K562 (cell line): ENCODE measurements around the gene REEP3. TPM values are rescaled to one million over a fixed set of nuclear protein-coding genes. Genes with fewer than 3 reads are reported as not detected.

Experiments
- ATAC-seq: fragments of 200-7000 bp; cut with Tn5 transposase; 3 replicates; pipeline ENCODE4 v1.9.1; 2020; ENCODE audit warnings: moderate library complexity
- BruUV-seq: library from RNA; stranded (reverse); fragments of 400-500 nt; replicated peaks from 2 replicates; lab custom pipeline; 2021; lab: Mats Ljungman, UMichigan
- CTCF ChIA-PET: fragments of 300-600 bp; formaldehyde crosslinking; extraction: SDS; loops from one replicate; lab custom pipeline; 2021; ENCODE audit warnings: low intra/inter-chr PET ratio; lab: Yijun Ruan, JAX
- POLR2A ChIA-PET: fragments of 300-600, 350-650 bp; sonication (Branson Sonifier 250); formaldehyde crosslinking; extraction: SDS; loops from one replicate; lab custom pipeline; 2021; ENCODE audit warnings: antibody characterized with exemption, inconsistent platforms; lab: Yijun Ruan, JAX
- DNase-seq, 4 experiments: peaks; one replicate each; pipeline versions ENCODE4 v3.0.0 to v3.0.0-alpha.2; 2011 to 2018; ENCODE audit warnings: low spot score in 3 of 4, mixed read lengths in 3 of 4; ENCODE audit errors: extremely low read depth in 1 of 4
- FAIRE-seq: peaks from 2 replicates; lab custom pipeline; 2011; peaks lifted over from hg19 to GRCh38; lab: Jason Lieb, UNC
- H2AFZ ChIP-seq: 2 replicates; pipeline ENCODE4 v1.6.0; 2011; ENCODE audit warnings: low read depth, low read length, control low read depth, inconsistent platforms
- H3K27ac ChIP-seq: fragments of 200-600 bp; 3 replicates; pipeline ENCODE4 v1.8.0; 2011; ENCODE audit warnings: low read depth, mild to moderate bottlenecking, control low read depth, inconsistent platforms, low read length, moderate library complexity, mixed read lengths; ENCODE audit errors: extremely low read depth
- H3K27me3 ChIP-seq, 2 experiments: fragments of 300-600 bp in 1 of 2; 2 replicates in 1 of 2; 3 replicates in 1 of 2; pipeline versions ENCODE4 v1.6.0 to v1.8.0; 2011; ENCODE audit warnings: inconsistent platforms in 2 of 2, low read length in 2 of 2, mild to moderate bottlenecking in 1 of 2, mixed read lengths in 1 of 2, moderate library complexity in 1 of 2; ENCODE audit not compliant: control insufficient read depth in 2 of 2, insufficient read depth in 2 of 2
- H3K36me3 ChIP-seq: fragments of 300-600 bp; 3 replicates; pipeline ENCODE4 v1.8.0; 2011; ENCODE audit warnings: mild to moderate bottlenecking, low read length, inconsistent platforms; ENCODE audit not compliant: control insufficient read depth, insufficient read depth
- H3K4me1 ChIP-seq, 2 experiments: fragments of 200-600 bp in 1 of 2; replicated peaks in 1 of 2; 2 replicates in 1 of 2; 3 replicates in 1 of 2; pipeline versions ENCODE4 v1.5.1 to v1.8.0; 2011; ENCODE audit warnings: inconsistent platforms in 2 of 2, low read length in 2 of 2, mild to moderate bottlenecking in 1 of 2, mixed read lengths in 1 of 2, moderate library complexity in 1 of 2; ENCODE audit not compliant: control insufficient read depth in 2 of 2, insufficient read depth in 2 of 2
- H3K4me2 ChIP-seq: 2 replicates; pipeline ENCODE4 v1.6.1; 2011; ENCODE audit warnings: low read length, control low read depth, inconsistent platforms, mixed read lengths; ENCODE audit not compliant: insufficient read depth
- H3K4me3 ChIP-seq: fragments of 200-600 bp; sonication (generic), shearing (Covaris generic); 2 replicates; pipeline ENCODE4 v1.5.1; 2016; ENCODE audit warnings: control low read depth, inconsistent platforms
- H3K79me2 ChIP-seq: fragments of 200-600 bp; 3 replicates; pipeline ENCODE4 v1.8.0; 2011; ENCODE audit warnings: low read length, inconsistent platforms; ENCODE audit not compliant: control insufficient read depth, insufficient read depth
- H3K9ac ChIP-seq, 2 experiments: 2 replicates each; pipeline versions ENCODE4 v1.6.0 to v1.6.1; 2011; ENCODE audit warnings: low read depth in 2 of 2, low read length in 2 of 2, control low read depth in 1 of 2, inconsistent platforms in 1 of 2, mild to moderate bottlenecking in 1 of 2, mixed read lengths in 1 of 2; ENCODE audit not compliant: insufficient read depth in 1 of 2
- H3K9me1 ChIP-seq: one replicate; pipeline ENCODE4 v1.6.0; 2011; ENCODE audit warnings: inconsistent platforms, mild to moderate bottlenecking, low read length, moderate library complexity; ENCODE audit not compliant: control insufficient read depth, insufficient read depth
- H3K9me3 ChIP-seq: replicated peaks from 2 replicates; pipeline ENCODE4 v1.5.1; 2011; ENCODE audit warnings: low read depth, low read length, inconsistent platforms; ENCODE audit not compliant: control insufficient read depth, insufficient read depth
- H4K20me1 ChIP-seq: replicated peaks from 2 replicates; pipeline ENCODE4 v1.6.1; 2011; ENCODE audit warnings: low read length, inconsistent platforms, mixed read lengths; ENCODE audit not compliant: control insufficient read depth, insufficient read depth
- ASH1L ChIP-seq: fragments of 450-650 bp; IDR thresholded peaks from 2 replicates; pipeline ENCODE4 v1.6.1; 2018; ENCODE audit warnings: borderline replicate concordance, mild to moderate bottlenecking, low read depth; ENCODE audit not compliant: partially characterized antibody
- CHD1 ChIP-seq: fragments of 200-600 bp; sonication (generic); IDR thresholded peaks from one replicate; pipeline ENCODE4 v1.6.1; 2012; ENCODE audit warnings: mild to moderate bottlenecking, moderate library complexity, low read length, inconsistent platforms
- EGR1 ChIP-seq: fragments of 450-650 bp; conservative IDR thresholded peaks from 2 replicates; pipeline ENCODE4 v1.6.1; 2017; ENCODE audit warnings: mild to moderate bottlenecking
- GTF2F1 ChIP-seq: IDR thresholded peaks from 2 replicates; pipeline ENCODE4 v1.6.1; 2011; ENCODE audit warnings: low read depth, low read length, improper control_type of control experiment
- MLLT1 ChIP-seq, 2 experiments: fragments of 450-650 bp; IDR thresholded peaks; 2 replicates each; pipeline ENCODE4 v1.6.1; 2016
- RBM39 ChIP-seq: fragments of 200-400 bp; formaldehyde crosslinking; optimal IDR thresholded peaks from 2 replicates; pipeline ENCODE3; 2018; ENCODE audit warnings: low read depth, low read length
- SMARCE1 ChIP-seq: fragments of 450-650 bp; IDR thresholded peaks from 2 replicates; pipeline ENCODE4 v1.7.1; 2016; ENCODE audit warnings: mild to moderate bottlenecking
- ZNF3 ChIP-seq: fragments of 250-450 bp; sonication (Bioruptor Pico); IDR thresholded peaks from 2 replicates; pipeline ENCODE4 v1.5.0; 2021; ENCODE audit warnings: mild to moderate bottlenecking, moderate library complexity
- ZNF395 ChIP-seq: fragments of 200-800 bp; sonication (Bioruptor generic); IDR thresholded peaks from 2 replicates; pipeline ENCODE4 v1.6.1; 2017; ENCODE audit warnings: missing genetic modification characterization, missing compliant biosample characterization
- ZNF511 ChIP-seq: sonication (generic); formaldehyde crosslinking; IDR thresholded peaks from 2 replicates; pipeline ENCODE4 v1.8.0; 2022; ENCODE audit warnings: mild to moderate bottlenecking, missing genetic modification reagents
- WGBS: fragments of 100-300 bp; shearing (Covaris generic); methylation state at CpG from one replicate; pipeline ENCODE4 v1.1.6; 2016; ENCODE audit warnings: low coverage, mixed read lengths; ENCODE audit not compliant: insufficient coverage; ENCODE audit errors: missing lambda C conversion rate; 5-methylcytosine and 5-hydroxymethylcytosine counted together
- in situ Hi-C: fragments of 300-500 bp; cut with MboI; formaldehyde crosslinking; loops from 4 replicates; pipeline ENCODE4 v1.15.0; 2018; ENCODE audit warnings: inconsistent platforms, mixed read lengths
- intact Hi-C: fragments of 100-400 bp; cut with micrococcal nuclease; formaldehyde crosslinking; loops from 2 replicates; pipeline ENCODE4 v1.14.2; 2022
- polyA plus RNA-seq, 8 experiments: library from polyadenylated mRNA; depleted of rRNA in 4 of 8; stranded (reverse) in 5 of 8; unstranded in 3 of 8; fragments of >200 nt; fragmentation: Nextera tagmentation in 2 of 8; fragmentation: Illumina TruSeq in 1 of 8; extraction: Ambion mirVana in 2 of 8; extraction: Trizol in 1 of 8; gene quantifications; 2 replicates each; pipeline versions ENCODE4 v1.2.1 to v1.2.3, GENCODE V29; 2011 to 2014; ENCODE audit warnings: inconsistent platforms in 1 of 8, missing spikeins in 1 of 8
- total RNA-seq, 7 experiments: library from RNA; depleted of rRNA in 6 of 7; stranded (reverse); fragments of >200 nt in 6 of 7; fragmentation: Illumina TruSeq in 2 of 7; extraction: Trizol in 2 of 7; gene quantifications; 2 replicates each; pipeline versions ENCODE4 v1.2.1 to v1.2.3, GENCODE V29; 2011 to 2021; ENCODE audit warnings: low replicate concordance in 1 of 7
- TF ChIP-seq, protein P1 (sequence below): fragments of 450-650 bp; IDR thresholded peaks from one replicate; pipeline ENCODE4 v1.6.1; 2018; ENCODE audit warnings: mild to moderate bottlenecking, moderate library complexity; ENCODE audit not compliant: partially characterized antibody

REEP3 gene
- total and polyA plus RNA-seq, 9 of the 15 experiments (the other 6 are each of a cell fraction or from before 2014, with no cell fraction given): 3.4 to 13.4 (median 9.2) TPM

GRCh38 chr10:63596924-63597323, 75.7 kb downstream of the REEP3 start:
- ChIA-PET CTCF (no interaction called here), POLR2A (interaction anchor here (0.6 to 1.3 kb wide), 3 partner anchors 9 to 34 kb away, joined by 3 to 4 read pairs (median 3); no protein-coding TSS in a partner anchor)
- intact Hi-C loops (no loop called here), in situ Hi-C loops (no loop called here)
- ATAC-seq (no peak), DNase-seq (no peak), FAIRE-seq (no peak)
- no peak overlapping the region for H3K4me2 ChIP-seq
- peaks cover 26% of the 10 kb centered on the region; the same call in 2 of the 3 replicates for H3K36me3 ChIP-seq
- H3K79me2 ChIP-seq: no peaks in the 10 kb centered on the region
- no peak overlapping the region for H3K9ac ChIP-seq
- WGBS: 64% methylated on average over 4 of the region's 4 CpGs
- H3K27me3 ChIP-seq: no peaks in the 10 kb centered on the region
- TF ChIP-seq EGR1: no peak
- no peak overlapping the region for H3K27ac ChIP-seq
- BruUV-seq: no TSS peak
- H3K9me1 ChIP-seq: no peaks in the 10 kb centered on the region
- no peaks in the 10 kb centered on the region for H4K20me1 ChIP-seq
- no peak overlapping the region for H3K4me3 ChIP-seq
- H3K4me1 ChIP-seq: no peaks in the 10 kb centered on the region
- H2AFZ ChIP-seq: no peak overlapping the region
- H3K9me3 ChIP-seq: no peaks in the 10 kb centered on the region

- 100% methylated on average over 1 of the region's 1 CpG for WGBS
- Histone ChIP-seq H3K9me3 (no peaks in the 10 kb centered on the region), H3K4me2 (no peak overlapping the region), H3K27me3 (no peaks in the 10 kb centered on the region), H3K9ac (no peak overlapping the region), H3K4me1 (no peaks in the 10 kb centered on the region), H2AFZ (no peak overlapping the region), H4K20me1 (no peaks in the 10 kb centered on the region), H3K79me2 (no peaks in the 10 kb centered on the region), H3K4me3 (no peak overlapping the region), H3K36me3 (peaks cover 21% of the 10 kb centered on the region), H3K9me1 (no peaks in the 10 kb centered on the region), H3K27ac (no peak overlapping the region)
- CTCF ChIA-PET: interaction anchor here (0.6 kb wide), 1 partner anchor 376 kb away, joined by 3 read pairs; no protein-coding TSS in a partner anchor
- FAIRE-seq (no peak), ATAC-seq (no peak), DNase-seq (no peak)
- POLR2A ChIA-PET: interaction anchor here (1.3 to 1.5 kb wide), 3 partner anchors 8 to 21 kb away, joined by 3 to 5 read pairs (median 4); no protein-coding TSS in a partner anchor
- intact Hi-C loops: no loop called here
- in situ Hi-C loops: no loop called here
- BruUV-seq: no TSS peak
- no peak for TF ChIP-seq GTF2F1
- no peak for TF ChIP-seq EGR1
- TF ChIP-seq ZNF511 (CRISPR knock-in tag): no peak
- TF ChIP-seq SMARCE1: no peak
- TF ChIP-seq RBM39: no peak
- TF ChIP-seq ZNF3 (CRISPR knock-in tag): no peak
- no peak for TF ChIP-seq ZNF395 (CRISPR knock-in tag)
- no peak for TF ChIP-seq CHD1
- TF ChIP-seq, protein P1, sequence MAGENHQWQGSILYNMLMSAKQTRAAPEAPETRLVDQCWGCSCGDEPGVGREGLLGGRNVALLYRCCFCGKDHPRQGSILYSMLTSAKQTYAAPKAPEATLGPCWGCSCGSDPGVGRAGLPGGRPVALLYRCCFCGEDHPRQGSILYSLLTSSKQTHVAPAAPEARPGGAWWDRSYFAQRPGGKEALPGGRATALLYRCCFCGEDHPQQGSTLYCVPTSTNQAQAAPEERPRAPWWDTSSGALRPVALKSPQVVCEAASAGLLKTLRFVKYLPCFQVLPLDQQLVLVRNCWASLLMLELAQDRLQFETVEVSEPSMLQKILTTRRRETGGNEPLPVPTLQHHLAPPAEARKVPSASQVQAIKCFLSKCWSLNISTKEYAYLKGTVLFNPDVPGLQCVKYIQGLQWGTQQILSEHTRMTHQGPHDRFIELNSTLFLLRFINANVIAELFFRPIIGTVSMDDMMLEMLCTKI: no peak
- TF ChIP-seq MLLT1 (IDR thresholded peaks at IDR 0.05): no peak
- no peak for TF ChIP-seq ASH1L
These were observed 79.3 kb downstream of the REEP3 start for GRCh38 chr10:63600540-63600939.
